GM12878 (cell line): Measurements from ENCODE around the gene AKR1A1. TPM values are rescaled to one million over a fixed set of nuclear protein-coding genes. Genes with fewer than 3 reads are reported as not detected.

Experiments
- ATAC-seq: fragments of 200-7000 bp; cut with Tn5 transposase; 3 replicates; pipeline ENCODE4 v1.9.1; 2020; ENCODE audit warnings: mild to moderate bottlenecking, moderate library complexity
- BruUV-seq: library from RNA; stranded (reverse); fragments of 400-500 nt; replicated peaks from 2 replicates; lab custom pipeline; 2021; lab: Mats Ljungman, UMichigan
- CTCF ChIA-PET: fragments of 300-600 bp; sonication (Branson Sonifier 250); formaldehyde crosslinking; extraction: SDS; loops from one replicate; lab custom pipeline; 2021; ENCODE audit warnings: inconsistent platforms; lab: Yijun Ruan, JAX
- POLR2A ChIA-PET: fragments of 350-600 bp; formaldehyde crosslinking; extraction: SDS; loops from one replicate; lab custom pipeline; 2021; ENCODE audit warnings: inconsistent platforms; lab: Charles Lee
- RAD21 ChIA-PET: fragments of 300-600 bp; sonication (Branson Sonifier 250); formaldehyde crosslinking; loops from one replicate; lab custom pipeline; 2023; ENCODE audit warnings: antibody characterized with exemption; ENCODE audit not compliant: unreplicated experiment; lab: Charles Lee
- SMC1A ChIA-PET: fragments of 300-600 bp; sonication (Branson Sonifier 250); formaldehyde crosslinking; loops from one replicate; lab custom pipeline; 2023; ENCODE audit not compliant: unreplicated experiment, uncharacterized antibody; lab: Charles Lee
- DNase-seq: peaks from one replicate; pipeline ENCODE4 v3.0.0-alpha.2; 2011; ENCODE audit warnings: low read depth, low spot score
- FAIRE-seq: peaks from 3 replicates; lab custom pipeline; 2011; peaks lifted over from hg19 to GRCh38; lab: Jason Lieb, UNC
- H2AFZ ChIP-seq: 2 replicates; pipeline ENCODE4 v1.6.0; 2011; ENCODE audit warnings: low read depth, low read length, control low read depth; ENCODE audit not compliant: control insufficient read depth
- H3K27ac ChIP-seq: 2 replicates; pipeline ENCODE4 v1.5.1; 2011; ENCODE audit warnings: control low read depth; ENCODE audit not compliant: control insufficient read depth, insufficient read depth
- H3K27me3 ChIP-seq, 2 experiments: replicated peaks in 1 of 2; 2 replicates each; pipeline versions ENCODE4 v1.6.0 to v1.6.1; 2011; ENCODE audit warnings: low read length in 1 of 2; ENCODE audit not compliant: control insufficient read depth in 2 of 2, insufficient read depth in 2 of 2
- H3K36me3 ChIP-seq, 2 experiments: 2 replicates each; pipeline ENCODE4 v1.5.1; 2011; ENCODE audit warnings: low read length in 1 of 2; ENCODE audit not compliant: control insufficient read depth in 2 of 2, insufficient read depth in 2 of 2
- H3K4me1 ChIP-seq: 2 replicates; pipeline ENCODE4 v1.6.1; 2011; ENCODE audit warnings: mild to moderate bottlenecking, low read length, moderate library complexity, mixed read lengths; ENCODE audit not compliant: control insufficient read depth, insufficient read depth
- H3K4me2 ChIP-seq: 2 replicates; pipeline ENCODE4 v1.6.0; 2011; ENCODE audit warnings: control low read depth; ENCODE audit not compliant: control insufficient read depth, insufficient read depth
- H3K4me3 ChIP-seq: fragments of 200-600 bp; sonication (generic); 2 replicates; pipeline ENCODE4 v1.5.1; 2016
- H3K79me2 ChIP-seq: 2 replicates; pipeline ENCODE4 v1.6.0; 2011; ENCODE audit warnings: low read length; ENCODE audit not compliant: control insufficient read depth, insufficient read depth
- H3K9ac ChIP-seq: 2 replicates; pipeline ENCODE4 v1.8.0; 2011; ENCODE audit warnings: low read length, control low read depth, mixed read lengths; ENCODE audit not compliant: control insufficient read depth, insufficient read depth
- H3K9me3 ChIP-seq: replicated peaks from 3 replicates; pipeline ENCODE4 v1.5.1; 2011; ENCODE audit warnings: mild to moderate bottlenecking, low read length; ENCODE audit not compliant: control insufficient read depth, insufficient read depth
- H4K20me1 ChIP-seq: 2 replicates; pipeline ENCODE4 v1.6.0; 2011; ENCODE audit not compliant: control insufficient read depth, insufficient read depth
- ATF7 ChIP-seq: fragments of 450-650 bp; IDR thresholded peaks from 2 replicates; pipeline ENCODE4 v1.6.1; 2016; ENCODE audit warnings: low read depth, mild to moderate bottlenecking
- CBX3 ChIP-seq: fragments of 200-600 bp; sonication (generic); IDR thresholded peaks from 2 replicates; pipeline ENCODE4 v1.6.1; 2016; ENCODE audit warnings: low read depth, borderline replicate concordance
- CHD1 ChIP-seq: IDR thresholded peaks from 2 replicates; pipeline ENCODE4 v1.6.1; 2012; ENCODE audit warnings: low read depth, low read length, improper control_type of control experiment
- CTCF ChIP-seq, 3 experiments: IDR thresholded peaks in 2 of 3; conservative IDR thresholded peaks in 1 of 3; 2 replicates each; pipeline ENCODE4 v1.5.1; 2011; ENCODE audit warnings: low read depth in 3 of 3, low read length in 3 of 3, mild to moderate bottlenecking in 3 of 3, control low read depth in 2 of 3, moderate library complexity in 2 of 3, inconsistent platforms in 1 of 3, mixed read lengths in 1 of 3; ENCODE audit not compliant: control insufficient read depth in 2 of 3, insufficient read depth in 1 of 3; ENCODE audit errors: extremely low read depth in 1 of 3
- E4F1 ChIP-seq: fragments of 450-650 bp; IDR thresholded peaks from 2 replicates; pipeline ENCODE4 v1.6.1; 2018; ENCODE audit warnings: borderline replicate concordance, mild to moderate bottlenecking; ENCODE audit not compliant: partially characterized antibody
- IKZF1 ChIP-seq: fragments of 450-650 bp; conservative IDR thresholded peaks from 2 replicates; pipeline ENCODE4 v1.6.1; 2017; ENCODE audit warnings: antibody characterized with exemption, mild to moderate bottlenecking
- NRF1 ChIP-seq: conservative IDR thresholded peaks from 2 replicates; pipeline ENCODE4 v1.6.1; 2011; ENCODE audit warnings: mild to moderate bottlenecking, low read depth, low read length, improper control_type of control experiment
- PAX8 ChIP-seq: fragments of 450-650 bp; IDR thresholded peaks from 2 replicates; pipeline ENCODE4 v1.6.1; 2017; ENCODE audit warnings: mild to moderate bottlenecking, moderate library complexity
- POLR2AphosphoS2 ChIP-seq: IDR thresholded peaks from 2 replicates; pipeline ENCODE4 v1.6.1; 2011; ENCODE audit warnings: low read depth, mild to moderate bottlenecking, low read length, improper control_type of control experiment, moderate library complexity
- POLR2AphosphoS5 ChIP-seq: IDR thresholded peaks from 2 replicates; pipeline ENCODE4 v1.6.1; 2011; ENCODE audit warnings: mild to moderate bottlenecking, low read length, inconsistent platforms
- STAT3 ChIP-seq: IDR thresholded peaks from 2 replicates; pipeline ENCODE4 v1.6.1; 2011; ENCODE audit warnings: low read depth, low read length, improper control_type of control experiment
- TCF3 ChIP-seq: IDR thresholded peaks from 2 replicates; pipeline ENCODE4 v1.6.1; 2012; ENCODE audit warnings: low read depth, mild to moderate bottlenecking, low read length, borderline replicate concordance; ENCODE audit not compliant: insufficient read depth
- YBX1 ChIP-seq: fragments of 450-650 bp; IDR thresholded peaks from 2 replicates; pipeline ENCODE4 v1.6.1; 2016; ENCODE audit warnings: antibody characterized with exemption
- ZBTB40 ChIP-seq: fragments of 450-650 bp; IDR thresholded peaks from 2 replicates; pipeline ENCODE4 v1.6.1; 2016; ENCODE audit warnings: mild to moderate bottlenecking, moderate library complexity, borderline replicate concordance
- ZNF207 ChIP-seq: fragments of 450-650 bp; IDR thresholded peaks from 2 replicates; pipeline ENCODE4 v1.6.1; 2014; ENCODE audit warnings: antibody characterized with exemption, mild to moderate bottlenecking, borderline replicate concordance
- WGBS: methylation state at CpG from one replicate; pipeline ENCODE4 v1.1.6; 2016; ENCODE audit warnings: low lambda C conversion rate; ENCODE audit not compliant: insufficient replicate concordance, insufficient coverage; ENCODE audit errors: missing lambda C conversion rate; 5-methylcytosine and 5-hydroxymethylcytosine counted together
- in situ Hi-C: fragments of 300-500 bp; cut with MboI; formaldehyde crosslinking; loops from 9 replicates; pipeline ENCODE4 v1.14.3; 2018; ENCODE audit warnings: mixed read lengths
- intact Hi-C: fragments of 100-400 bp; cut with micrococcal nuclease; formaldehyde crosslinking; loops from one replicate; pipeline ENCODE4 v1.14.2; 2022; ENCODE audit not compliant: unreplicated experiment
- polyA plus RNA-seq, 11 experiments: library from polyadenylated mRNA; depleted of rRNA in 4 of 11; unstranded in 6 of 11; stranded (reverse) in 5 of 11; fragments of >200 nt; fragmentation: Nextera tagmentation in 4 of 11; fragmentation: Illumina TruSeq in 1 of 11; extraction: Ambion mirVana in 4 of 11; extraction: Trizol in 1 of 11; gene quantifications; 1 replicate in 1 of 11; 2 replicates in 10 of 11; pipeline versions ENCODE4 v1.2.1 to v1.2.3, GENCODE V29; 2011 to 2016; ENCODE audit warnings: inconsistent platforms in 2 of 11, missing spikeins in 2 of 11, low read depth in 1 of 11
- total RNA-seq, 4 experiments: library from RNA; depleted of rRNA in 3 of 4; stranded (reverse); fragments of >200 nt in 3 of 4; fragmentation: Illumina TruSeq in 1 of 4; extraction: Trizol in 1 of 4; gene quantifications; 2 replicates each; pipeline versions ENCODE4 v1.2.1 to v1.2.3, GENCODE V29; 2013 to 2021

The AKR1A1 gene
- total and polyA plus RNA-seq, 10 of the 15 experiments (the other 5 are each of a cell fraction or from before 2014, with no cell fraction given): 187 to 335 (median 241) TPM

- no peak for ATAC-seq
- RAD21 ChIA-PET: no interaction called here
- no peak for DNase-seq
- H3K9me3 ChIP-seq: no peaks in the 10 kb centered on the region
- no peaks in the 10 kb centered on the region for H3K36me3 ChIP-seq
- SMC1A ChIA-PET: interaction anchor here (0.9 to 1.6 kb wide), 2 partner anchors 11 to 18 kb away, joined by 3 to 4 read pairs; no protein-coding TSS in a partner anchor
- POLR2A ChIA-PET: interaction anchor here (0.7 to 1.9 kb wide), 2 partner anchors 12 to 19 kb away, joined by 3 to 5 read pairs; no protein-coding TSS in a partner anchor
- H4K20me1 ChIP-seq: no peaks in the 10 kb centered on the region
- in situ Hi-C loops (no loop called here), intact Hi-C loops (no loop called here)
- no peaks in the 10 kb centered on the region for H3K4me1 ChIP-seq
- WGBS: 80% methylated on average over 5 of the region's 5 CpGs
- H3K27me3 ChIP-seq: no peaks in the 10 kb centered on the region
- no peak overlapping the region for H3K9ac ChIP-seq
- no peak overlapping the region for H2AFZ ChIP-seq
- no peak overlapping the region for H3K4me3 ChIP-seq
- no peak for FAIRE-seq
- H3K79me2 ChIP-seq: no peaks in the 10 kb centered on the region
- H3K4me2 ChIP-seq: no peak overlapping the region
- H3K27ac ChIP-seq: no peak overlapping the region
- BruUV-seq: no TSS peak
- CTCF ChIA-PET: interaction anchor here (1.6 kb wide), 1 partner anchor 9 kb away, joined by 4 read pairs; no protein-coding TSS in a partner anchor
- TF ChIP-seq PAX8: no peak
- no peak for TF ChIP-seq ZNF207
- no peak for TF ChIP-seq IKZF1
- TF ChIP-seq POLR2AphosphoS2: no peak
- no peak for TF ChIP-seq CBX3
- no peak for TF ChIP-seq YBX1
- TF ChIP-seq POLR2AphosphoS5: no peak
- TF ChIP-seq CTCF (IDR thresholded peaks at IDR 0.05 in 2 of 3, conservative IDR thresholded peaks at IDR 0.05 in 1 of 3; ENCODE audit: control insufficient read depth in 2 of 3, extremely low read depth in 1 of 3, insufficient read depth in 1 of 3, low read depth in 3 of 3, low read length in 3 of 3): no peak
- TF ChIP-seq CHD1: no peak
- TF ChIP-seq E4F1: no peak
- no peak for TF ChIP-seq ATF7
- no peak for TF ChIP-seq STAT3
- TF ChIP-seq TCF3: no peak
- no peak for TF ChIP-seq ZBTB40
- TF ChIP-seq NRF1: no peak
Observed at GRCh38 chr1:45531873-45532272, 18.8 kb upstream of the AKR1A1 start.
